ENCODE measurements around the gene DYNC1H1.

GRCh38 chr14:102088012-102088792 lies 123.8 kb downstream of the DYNC1H1 start:
- TF ChIP-seq CTCF (IDR thresholded peaks at IDR 0.05) (peak in 1 of 3 experiments; percentile 19), POLR2A (IDR thresholded peaks at IDR 0.05) (no peak)
